A549 treated with CORT108297 at 1 μM for 4 hours (cell line): ENCODE measurements around the gene PGA5. TPM values are rescaled to one million over a fixed set of nuclear protein-coding genes. Genes with fewer than 3 reads are reported as not detected.

ENCODE experiments used
- total RNA-seq: library from RNA; stranded (reverse); fragments of 200-300 nt; extraction: Qiagen RNA extraction; gene quantifications from 5 replicates; pipeline ENCODE4 v1.2.3, GENCODE V29; 2022

Gene PGA5
- not detected in 5 replicates for total RNA-seq

GRCh38 chr11:61240875-61241274 lies at the start of gene PGA5:
TSS of gene PGA5 (plus strand) at chr11:61241175. CDS start at chr11:61241227, 52 bp downstream.

GRCh38 chr11:61202950-61203746 lies 37.8 kb upstream of the PGA5 start, which contains the start of gene PGA3:
TSS of gene PGA3 (plus strand) at chr11:61203515. CDS start at chr11:61203565, 50 bp downstream.

GRCh38 chr11:61222047-61222446 lies 18.9 kb upstream of the PGA5 start, which contains the start of gene PGA4:
TSS of gene PGA4 (plus strand) at chr11:61222347. CDS start at chr11:61222401, 54 bp downstream.

GRCh38 chr11:61294717-61295595 lies 54.0 kb downstream of the PGA5 start, which contains the start of gene VWCE:
TSS of gene VWCE (minus strand) at chr11:61295316. CDS start at chr11:61295037, 279 bp downstream.

Other genes with a start within 250 kb of the PGA5 start
- not detected in 5 replicates for gene CD5, start 138.7 kb upstream of the PGA5 start, total RNA-seq
- gene VPS37C, start 79.7 kb upstream of the PGA5 start, total RNA-seq, result 16.8 to 19.7 TPM (median 18.2 TPM) in 5 replicates
- gene PGA3, start 37.7 kb upstream of the PGA5 start, total RNA-seq, result 0.06 TPM in 1 of 5 replicates, not detected in the others
- 0.06 TPM in 1 of 5 replicates, not detected in the others for gene PGA4, start 18.8 kb upstream of the PGA5 start, total RNA-seq
- 0.48 to 0.72 TPM (median 0.61 TPM) in 5 replicates for gene VWCE, start 54.1 kb downstream of the PGA5 start, total RNA-seq
- gene DDB1, start 91.9 kb downstream of the PGA5 start, total RNA-seq, result 163 to 168 TPM (median 166 TPM) in 5 replicates
- 40.9 to 76.4 TPM (median 70.7 TPM) in 5 replicates for gene TKFC, start 92.1 kb downstream of the PGA5 start, total RNA-seq
- gene CYB561A3, start 120.7 kb downstream of the PGA5 start, total RNA-seq, result 34.5 to 50.4 TPM (median 47.0 TPM) in 5 replicates
- 95.7 to 111 TPM (median 104 TPM) in 5 replicates for gene TMEM138, start 121.2 kb downstream of the PGA5 start, total RNA-seq
- gene TMEM216, start 151.4 kb downstream of the PGA5 start, total RNA-seq, result 16.9 to 21.4 TPM (median 19.3 TPM) in 5 replicates
- gene CPSF7, start 188.8 kb downstream of the PGA5 start, total RNA-seq, result 66.6 to 73.2 TPM (median 72.5 TPM) in 5 replicates
- 35.3 to 50.9 TPM (median 45.1 TPM) in 5 replicates for gene SDHAF2, start 188.9 kb downstream of the PGA5 start, total RNA-seq